ENCODE measurements around the gene SH3RF1.

SH3RF1 gene

DNA sequence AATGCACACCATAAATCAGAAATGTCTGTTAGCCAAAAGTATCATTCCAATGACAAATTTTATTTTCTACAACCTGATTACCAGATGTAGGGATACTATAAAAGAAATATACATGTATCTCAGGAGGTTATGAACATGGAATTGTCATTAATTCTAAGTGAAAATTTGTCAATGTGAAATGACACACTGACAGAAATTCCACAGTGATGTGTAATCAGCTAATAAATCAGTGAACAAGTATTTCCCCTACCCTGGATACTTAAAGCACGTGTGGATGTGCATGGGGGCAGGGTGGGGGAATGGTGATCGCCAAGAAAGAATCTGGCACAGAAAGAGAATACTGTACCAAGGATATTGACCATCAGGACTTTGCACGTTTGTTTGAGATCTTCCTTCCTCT lies 123.6 kb downstream of the SH3RF1 start:
- no peak for DNase-seq (ENCODE audit: extremely low spot score, insufficient read length, low read depth)
- FAIRE-seq = no peak

GRCh38 chr4:169144061-169144600 lies 126.6 kb downstream of the SH3RF1 start:
- DNase-seq (ENCODE audit: extremely low spot score, insufficient read length, low read depth) (no peak), FAIRE-seq (no peak)

- DNase-seq (ENCODE audit: extremely low spot score, insufficient read length, low read depth) (no peak), FAIRE-seq (no peak)
These were observed 127.4 kb downstream of the SH3RF1 start for GRCh38 chr4:169143335-169143734.

- FAIRE-seq (no peak), DNase-seq (ENCODE audit: extremely low spot score, insufficient read length, low read depth) (no peak)
These were observed 127.8 kb downstream of the SH3RF1 start for GRCh38 chr4:169142906-169143305.

- DNase-seq (ENCODE audit: extremely low spot score, insufficient read length, low read depth) (no peak), FAIRE-seq (no peak)
These were observed 128.4 kb downstream of the SH3RF1 start for GRCh38 chr4:169142391-169142790.

DNA sequence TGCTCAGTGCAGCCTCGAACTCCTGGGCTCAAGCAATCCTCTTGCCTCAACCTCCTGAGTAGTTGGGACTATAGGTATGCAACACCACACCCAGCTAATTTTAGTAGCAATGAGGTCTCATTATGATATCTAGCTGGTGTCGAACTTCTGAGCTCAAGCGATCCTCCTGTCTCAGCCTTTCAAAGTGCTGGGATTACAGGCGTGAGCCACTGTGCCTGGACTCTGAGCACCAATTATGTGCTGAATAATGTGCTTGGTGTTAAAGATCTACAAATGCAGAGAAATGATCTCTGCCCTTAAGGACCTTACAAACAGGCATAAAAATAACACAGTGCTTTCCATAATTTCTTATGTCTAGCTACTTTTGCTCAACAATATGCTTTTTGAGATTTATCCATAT lies 131.7 kb downstream of the SH3RF1 start:
- no peak for DNase-seq (ENCODE audit: extremely low spot score, insufficient read length, low read depth)
- FAIRE-seq = no peak

- DNase-seq (ENCODE audit: extremely low spot score, insufficient read length, low read depth) (no peak), FAIRE-seq (no peak)
These were observed 133.2 kb downstream of the SH3RF1 start for GRCh38 chr4:169137558-169137920.

- FAIRE-seq (no peak), DNase-seq (ENCODE audit: extremely low spot score, insufficient read length, low read depth) (no peak)
These were observed 133.8 kb downstream of the SH3RF1 start for GRCh38 chr4:169136796-169137557.

- no peak for FAIRE-seq
- DNase-seq (ENCODE audit: extremely low spot score, insufficient read length, low read depth) = no peak
These were observed 134.4 kb downstream of the SH3RF1 start for GRCh38 chr4:169136330-169136729.

- DNase-seq (ENCODE audit: extremely low spot score, insufficient read length, low read depth) = no peak
- no peak for FAIRE-seq
These were observed 135.0 kb downstream of the SH3RF1 start for GRCh38 chr4:169135776-169136175.

GRCh38 chr4:169133932-169134331 lies 136.8 kb downstream of the SH3RF1 start:
- no peak for FAIRE-seq
- DNase-seq (ENCODE audit: extremely low spot score, insufficient read length, low read depth) = no peak

- FAIRE-seq = no peak
- DNase-seq (ENCODE audit: extremely low spot score, insufficient read length, low read depth) = no peak
These were observed 138.0 kb downstream of the SH3RF1 start for GRCh38 chr4:169132561-169133305.

- DNase-seq (ENCODE audit: extremely low spot score, insufficient read length, low read depth) = no peak
These were observed 139.1 kb downstream of the SH3RF1 start for GRCh38 chr4:169131556-169132208.

GRCh38 chr4:169128902-169129301 lies 141.9 kb downstream of the SH3RF1 start:
- DNase-seq (ENCODE audit: extremely low spot score, insufficient read length, low read depth) = no peak
- no peak for FAIRE-seq

More at GRCh38 chr4:169131556-169132208, 139.1 kb downstream of the SH3RF1 start:
- no peak for FAIRE-seq

- no peak for DNase-seq (ENCODE audit: extremely low spot score, insufficient read length, low read depth)
- FAIRE-seq = no peak
These were observed 143.4 kb downstream of the SH3RF1 start for GRCh38 chr4:169127314-169127713.

DNA sequence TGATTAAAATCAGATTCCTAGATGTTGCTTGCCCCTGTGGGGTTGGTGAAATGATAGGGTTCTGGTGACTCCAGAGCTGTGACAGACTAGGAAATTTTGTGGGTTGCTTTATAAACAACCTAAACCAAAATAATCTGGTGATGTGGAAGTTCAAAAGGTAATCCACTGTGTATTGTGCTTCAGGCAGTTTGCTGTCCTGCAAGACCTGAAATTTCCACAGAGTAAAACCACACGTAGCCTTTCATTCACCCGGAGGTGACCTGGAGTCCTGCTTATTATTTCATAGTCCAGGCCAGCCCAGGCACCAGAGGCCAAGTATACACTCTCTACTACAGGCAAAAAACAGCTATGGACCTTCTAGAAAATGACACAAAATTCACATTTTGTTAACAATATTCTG lies 146.1 kb downstream of the SH3RF1 start:
- FAIRE-seq (no peak), DNase-seq (ENCODE audit: extremely low spot score, insufficient read length, low read depth) (no peak)

GRCh38 chr4:169122422-169122821 lies 148.3 kb downstream of the SH3RF1 start:
- no peak for DNase-seq (ENCODE audit: extremely low spot score, insufficient read length, low read depth)
- FAIRE-seq = no peak

GRCh38 chr4:169121861-169122382 lies 148.8 kb downstream of the SH3RF1 start:
- FAIRE-seq = no peak
- DNase-seq (ENCODE audit: extremely low spot score, insufficient read length, low read depth) = no peak

- no peak for FAIRE-seq
- no peak for DNase-seq (ENCODE audit: extremely low spot score, insufficient read length, low read depth)
These were observed 150.1 kb downstream of the SH3RF1 start for GRCh38 chr4:169120624-169121023.

GRCh38 chr4:169119536-169119935 lies 151.2 kb downstream of the SH3RF1 start:
- FAIRE-seq (no peak), DNase-seq (ENCODE audit: extremely low spot score, insufficient read length, low read depth) (no peak)

Data from GM18507 (cell line).